22Rv1 (cell line): Measurements from ENCODE around the gene BMPER.

ENCODE experiments used
- ZFX ChIP-seq: fragments of 450-650 bp; IDR thresholded peaks from 2 replicates; pipeline ENCODE4 v1.6.1; 2017; ENCODE audit warnings: antibody characterized with exemption, borderline replicate concordance
- TF ChIP-seq, protein P1 (sequence below): fragments of 450-650 bp; IDR thresholded peaks from 2 replicates; pipeline ENCODE4 v1.5.1; 2017; ENCODE audit warnings: mild to moderate bottlenecking

DNA sequence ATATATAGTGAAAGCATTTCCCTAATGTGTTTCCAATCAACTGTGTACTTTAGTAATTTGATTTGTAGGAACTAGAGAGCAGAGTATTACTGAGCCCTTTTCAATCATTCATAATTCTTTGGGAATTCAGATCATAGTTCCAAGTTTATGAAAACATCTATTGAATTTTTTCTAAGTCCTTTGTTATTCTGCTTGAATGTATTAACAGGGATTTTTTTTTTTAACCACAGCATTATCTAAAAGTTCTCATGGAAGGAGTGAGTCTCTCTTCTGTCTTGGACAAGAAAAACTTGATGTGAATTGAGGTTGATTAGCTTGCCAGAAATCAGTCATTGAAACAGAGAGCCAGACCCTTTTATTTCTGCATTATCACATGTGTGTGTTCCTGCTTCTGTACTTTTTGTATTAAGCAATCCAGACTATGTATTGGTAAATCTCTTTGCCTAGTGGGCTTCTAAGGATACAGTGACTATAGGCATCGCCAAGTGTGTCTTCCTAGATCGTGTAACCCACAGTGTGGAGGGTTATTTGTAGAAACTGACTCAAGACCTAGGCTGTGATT, 59.9 kb downstream of the BMPER start:
- TF ChIP-seq, protein P1, sequence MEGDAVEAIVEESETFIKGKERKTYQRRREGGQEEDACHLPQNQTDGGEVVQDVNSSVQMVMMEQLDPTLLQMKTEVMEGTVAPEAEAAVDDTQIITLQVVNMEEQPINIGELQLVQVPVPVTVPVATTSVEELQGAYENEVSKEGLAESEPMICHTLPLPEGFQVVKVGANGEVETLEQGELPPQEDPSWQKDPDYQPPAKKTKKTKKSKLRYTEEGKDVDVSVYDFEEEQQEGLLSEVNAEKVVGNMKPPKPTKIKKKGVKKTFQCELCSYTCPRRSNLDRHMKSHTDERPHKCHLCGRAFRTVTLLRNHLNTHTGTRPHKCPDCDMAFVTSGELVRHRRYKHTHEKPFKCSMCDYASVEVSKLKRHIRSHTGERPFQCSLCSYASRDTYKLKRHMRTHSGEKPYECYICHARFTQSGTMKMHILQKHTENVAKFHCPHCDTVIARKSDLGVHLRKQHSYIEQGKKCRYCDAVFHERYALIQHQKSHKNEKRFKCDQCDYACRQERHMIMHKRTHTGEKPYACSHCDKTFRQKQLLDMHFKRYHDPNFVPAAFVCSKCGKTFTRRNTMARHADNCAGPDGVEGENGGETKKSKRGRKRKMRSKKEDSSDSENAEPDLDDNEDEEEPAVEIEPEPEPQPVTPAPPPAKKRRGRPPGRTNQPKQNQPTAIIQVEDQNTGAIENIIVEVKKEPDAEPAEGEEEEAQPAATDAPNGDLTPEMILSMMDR, result no peak
- no peak for TF ChIP-seq ZFX
